Measurements from ENCODE around the gene TRIM41. TPM values are rescaled to one million over a fixed set of nuclear protein-coding genes. Genes with fewer than 3 reads are reported as not detected.

The TRIM41 gene
- total and polyA plus RNA-seq, 9 of the 15 experiments (the other 6 are each of a cell fraction or from before 2014, with no cell fraction given) = 1.8 to 47.6 (median 20.9) TPM

DNA sequence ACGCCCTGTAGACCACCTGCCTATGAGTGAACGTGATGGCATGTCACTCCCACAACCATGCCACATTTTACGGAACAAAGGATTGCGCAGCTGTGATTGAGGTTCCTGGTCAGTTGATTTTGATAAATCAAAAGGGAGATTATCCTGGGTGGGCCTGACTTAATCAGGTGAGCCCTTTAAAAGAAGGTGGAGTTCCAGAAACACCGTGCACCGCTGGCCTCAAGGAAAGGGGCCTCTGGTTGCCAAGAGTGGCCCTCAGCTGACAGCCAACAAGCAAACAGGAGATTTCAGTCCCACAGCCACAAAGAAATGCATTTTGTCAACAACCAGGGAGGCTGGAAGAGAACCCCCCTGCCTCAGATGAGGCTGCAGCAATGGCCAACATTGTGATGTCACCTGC is 37.1 kb upstream of the TRIM41 start (continued):
- TF ChIP-seq, protein P1, sequence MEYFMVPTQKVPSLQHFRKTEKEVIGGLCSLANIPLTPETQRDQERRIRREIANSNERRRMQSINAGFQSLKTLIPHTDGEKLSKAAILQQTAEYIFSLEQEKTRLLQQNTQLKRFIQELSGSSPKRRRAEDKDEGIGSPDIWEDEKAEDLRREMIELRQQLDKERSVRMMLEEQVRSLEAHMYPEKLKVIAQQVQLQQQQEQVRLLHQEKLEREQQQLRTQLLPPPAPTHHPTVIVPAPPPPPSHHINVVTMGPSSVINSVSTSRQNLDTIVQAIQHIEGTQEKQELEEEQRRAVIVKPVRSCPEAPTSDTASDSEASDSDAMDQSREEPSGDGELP (CRISPR knock-in tag; IDR thresholded peaks at IDR 0.05; ENCODE audit: borderline replicate concordance) = no peak

- Histone ChIP-seq H3K79me2 (ENCODE audit: control insufficient read depth, insufficient read depth, low read length) (no peaks in the 10 kb centered on the region; the same call in 2 of the 3 replicates), H4K20me1 (replicated peaks; ENCODE audit: control insufficient read depth, insufficient read depth, low read length) (0 out of 2 replicates have a peak, but pooled peaks cover 3% of the 10 kb centered on the region), H2AFZ (ENCODE audit: low read depth, low read length) (peak overlapping the region; percentile 96), H3K9me3 (replicated peaks; ENCODE audit: control insufficient read depth, insufficient read depth, low read depth, low read length) (no peaks in the 10 kb centered on the region), H3K4me3 (peak overlapping the region; percentile 67), H3K36me3 (ENCODE audit: control insufficient read depth, insufficient read depth, low read length) (no peaks in the 10 kb centered on the region), H3K27ac (ENCODE audit: extremely low read depth, low read depth, low read length) (peak overlapping the region; percentile 95), H3K4me2 (ENCODE audit: insufficient read depth, low read length) (peak overlapping the region; percentile 99), H3K27me3 (ENCODE audit: control insufficient read depth in 2 of 2, insufficient read depth in 2 of 2, low read length in 2 of 2) (no peaks in the 10 kb centered on the region), H3K9me1 (ENCODE audit: control insufficient read depth, insufficient read depth, low read length) (no peaks in the 10 kb centered on the region), H3K9ac (ENCODE audit: insufficient read depth in 1 of 2, low read depth in 2 of 2, low read length in 2 of 2) (peak overlapping the region; percentile 95 to 96), H3K4me1 (replicated peaks in 1 of 2; ENCODE audit: control insufficient read depth in 2 of 2, insufficient read depth in 2 of 2, low read length in 2 of 2) (peaks cover 15 to 56% of the 10 kb centered on the region in 2 experiments)
- in situ Hi-C loops (cut with MboI) (no loop called here), intact Hi-C loops (cut with micrococcal nuclease) (loop anchor here (1.0 to 5.0 kb wide), 2 partner anchors 35 to 75 kb away; partner anchors contain the start of gene TRIM52)
- FAIRE-seq = peak; percentile 42
- CTCF ChIA-PET (ENCODE audit: low intra/inter-chr PET ratio) = interaction anchor here (0.5 kb wide), 1 partner anchor 11 kb away, joined by 3 read pairs; no protein-coding TSS in a partner anchor
- peak in 1 of 4 experiments; percentile 72 for DNase-seq (ENCODE audit: extremely low read depth in 1 of 4, low spot score in 3 of 4)
- no TSS peak for BruUV-seq (replicated peaks)
- ATAC-seq = no peak
- 1% methylated on average over 8 of the region's 8 CpGs for WGBS (ENCODE audit: insufficient coverage, low coverage, missing lambda C conversion rate)
- POLR2A ChIA-PET = interaction anchor here (0.6 to 1.3 kb wide), 5 partner anchors 10 to 252 kb away, joined by 3 to 4 read pairs (median 3); no protein-coding TSS in a partner anchor
- TF ChIP-seq ARID1B (IDR thresholded peaks at IDR 0.05) = peak; percentile 46; the same call in 1 of the 2 replicates
- peak; percentile 45 for TF ChIP-seq SMARCE1 (IDR thresholded peaks at IDR 0.05)
- peak; percentile 18; the same call in 1 of the 2 replicates for TF ChIP-seq ZNF175 (CRISPR knock-in tag; IDR thresholded peaks at IDR 0.05; ENCODE audit: low read depth)
- peak; percentile 82; the same call in 1 of the 2 replicates for TF ChIP-seq HDGF (IDR thresholded peaks at IDR 0.05)
- TF ChIP-seq HBP1 (CRISPR knock-in tag; IDR thresholded peaks at IDR 0.05) = peak; percentile 76
- no peak for TF ChIP-seq MEF2D (tag; conservative IDR thresholded peaks at IDR 0.05; ENCODE audit: low read depth)
- 0 out of 2 replicates have a peak, but pooled peaks have one; percentile 25 for TF ChIP-seq OTX1 (CRISPR knock-in tag; IDR thresholded peaks at IDR 0.05)
- TF ChIP-seq MIER1 (IDR thresholded peaks at IDR 0.05; ENCODE audit: low read depth) = peak; percentile 37; the same call in 1 of the 2 replicates
- no peak for TF ChIP-seq ARID3A (IDR thresholded peaks at IDR 0.05; ENCODE audit: borderline replicate concordance, low read depth, low read length)
- TF ChIP-seq NKRF (IDR thresholded peaks at IDR 0.05; ENCODE audit: borderline replicate concordance) = 0 out of 2 replicates have a peak, but pooled peaks have one; percentile 34
- no peak for TF ChIP-seq JUND (IDR thresholded peaks at IDR 0.05; ENCODE audit: borderline replicate concordance, low read depth, low read length)
- 0 out of 3 replicates have a peak, but pooled peaks have one; percentile 33 for TF ChIP-seq JUND (tag; IDR thresholded peaks at IDR 0.05; ENCODE audit: borderline replicate concordance, low read depth, low read length)
Observed at GRCh38 chr5:181186986-181187499, 36.0 kb upstream of the TRIM41 start.

Data from K562 (cell line).